Mucosa of descending colon (tissue), 3 donors: Measurements from ENCODE around the gene TRIO. TPM values are rescaled to one million over a fixed set of nuclear protein-coding genes. Genes with fewer than 3 reads are reported as not detected.

Source experiments
- ATAC-seq: fragments of 200-7000 bp; cut with Tn5 transposase; one replicate; pipeline ENCODE4 v1.9.1; 2020; ENCODE audit warnings: mild to moderate bottlenecking, moderate library complexity
- DNase-seq, 3 donors: peaks; one replicate each; pipeline ENCODE4 v3.0.0-alpha.2; 2020
- H3K36me3 ChIP-seq: fragments of 200-600 bp; one replicate; pipeline ENCODE4 v1.8.0; 2021; ENCODE audit warnings: low read depth, mild to moderate bottlenecking
- H3K4me1 ChIP-seq: fragments of 200-600 bp; one replicate; pipeline ENCODE4 v1.8.0; 2021; ENCODE audit warnings: low read depth, mild to moderate bottlenecking
- H3K4me3 ChIP-seq: fragments of 200-600 bp; one replicate; pipeline ENCODE4 v1.8.0; 2021; ENCODE audit warnings: mild to moderate bottlenecking
- H3K9me3 ChIP-seq: fragments of 200-600 bp; one replicate; pipeline ENCODE4 v1.8.0; 2021; ENCODE audit warnings: mild to moderate bottlenecking
- CTCF ChIP-seq: fragments of 200-600 bp; IDR thresholded peaks from one replicate; pipeline ENCODE4 v1.8.0; 2022; ENCODE audit warnings: antibody characterized with exemption, mild to moderate bottlenecking
- intact Hi-C, 2 donors: fragments of 100-400 bp; cut with DNase I in 1 of 2; cut with micrococcal nuclease in 1 of 2; formaldehyde crosslinking; loops; one replicate each; pipeline versions ENCODE4 v1.11.0 to v1.11.1; 2022; cut with DNase I, micrococcal nuclease
- total RNA-seq, 3 donors: library from RNA; stranded (reverse); fragmentation: NEBNext Ultra II Directional in 2 of 3; extraction: Animal tissue kit (Norgen Biotek cat#: 25700) in 2 of 3; gene quantifications; one replicate each; pipeline versions ENCODE4 v1.2.1 to v1.2.4, GENCODE V29; 2021 to 2023
- donor health status: DM: no; HTN: no; CAD: no; lungs with moderate emphysema.
- donor health status: DM: no; HTN: no; CAD: no.
- donor health status: DM: no; HTN: yes; CAD: no.

TRIO gene
- total RNA-seq, 3 donors from 2014 or later: 164 to 231 (median 168) TPM

- no peak for TF ChIP-seq CTCF
- no peak for DNase-seq
- intact Hi-C loops: loop anchor here in 1 of 2 donors (10.0 kb wide), 1 partner anchor 60 kb away; no protein-coding TSS in a partner anchor
- ATAC-seq: no peak
- H3K4me3 ChIP-seq: no peak overlapping the region
- no peaks in the 10 kb centered on the region for H3K36me3 ChIP-seq
- H3K9me3 ChIP-seq: no peaks in the 10 kb centered on the region
- no peaks in the 10 kb centered on the region for H3K4me1 ChIP-seq
Observed at GRCh38 chr5:14415024-14415697, 272.0 kb downstream of the TRIO start.

- DNase-seq: no peak
- Histone ChIP-seq H3K4me3 (no peak overlapping the region), H3K36me3 (no peaks in the 10 kb centered on the region), H3K9me3 (no peaks in the 10 kb centered on the region), H3K4me1 (no peaks in the 10 kb centered on the region)
- no peak for ATAC-seq
- intact Hi-C loops: loop anchor here in 1 of 2 donors (10.0 kb wide), 1 partner anchor 59 kb away; no protein-coding TSS in a partner anchor
- TF ChIP-seq CTCF: no peak
Observed at GRCh38 chr5:14415698-14416074, 272.5 kb downstream of the TRIO start.

GRCh38 chr5:14416621-14417275, 273.6 kb downstream of the TRIO start:
- ATAC-seq (no peak), DNase-seq (no peak)
- no peak overlapping the region for H3K4me3 ChIP-seq
- H3K4me1 ChIP-seq: no peaks in the 10 kb centered on the region
- intact Hi-C loops: loop anchor here in 1 of 2 donors (10.0 kb wide), 1 partner anchor 58 kb away; no protein-coding TSS in a partner anchor
- no peak for TF ChIP-seq CTCF
- H3K36me3 ChIP-seq: no peaks in the 10 kb centered on the region
- no peaks in the 10 kb centered on the region for H3K9me3 ChIP-seq

- Histone ChIP-seq H3K36me3 (no peaks in the 10 kb centered on the region), H3K4me1 (no peaks in the 10 kb centered on the region), H3K9me3 (no peaks in the 10 kb centered on the region), H3K4me3 (no peak overlapping the region)
- TF ChIP-seq CTCF: no peak
- intact Hi-C loops: loop anchor here in 1 of 2 donors (10.0 kb wide), 1 partner anchor 57 kb away; no protein-coding TSS in a partner anchor
- ATAC-seq (no peak), DNase-seq (peak in 1 of 3 donors; percentile 54)
Observed at GRCh38 chr5:14417276-14417730, 274.2 kb downstream of the TRIO start.

GRCh38 chr5:14417792-14418765, 274.9 kb downstream of the TRIO start:
- ATAC-seq (no peak), DNase-seq (no peak)
- no peak for TF ChIP-seq CTCF
- intact Hi-C loops: loop anchor here in 1 of 2 donors (10.0 kb wide), 1 partner anchor 57 kb away; no protein-coding TSS in a partner anchor
- Histone ChIP-seq H3K4me1 (no peaks in the 10 kb centered on the region), H3K9me3 (no peaks in the 10 kb centered on the region), H3K4me3 (no peak overlapping the region), H3K36me3 (no peaks in the 10 kb centered on the region)
